Measurements from ENCODE around the gene ZNF385B. TPM values are rescaled to one million over a fixed set of nuclear protein-coding genes. Genes with fewer than 3 reads are reported as not detected.

The ZNF385B gene
- total and polyA plus RNA-seq, 4 donors = 3.0 to 7.2 (median 3.9) TPM

- TF ChIP-seq RXRA (IDR thresholded peaks at IDR 0.05) = no peak
Observed at GRCh38 chr2:179849719-179850118, 11.7 kb downstream of the ZNF385B start (continued).

- no peak for DNase-seq (ENCODE audit: low spot score)
- no peak for TF ChIP-seq SP1 (IDR thresholded peaks at IDR 0.05)
- TF ChIP-seq CTCF (IDR thresholded peaks at IDR 0.05; ENCODE audit: low read depth, low read length, missing input control) = no peak
- no peak for TF ChIP-seq REST (IDR thresholded peaks at IDR 0.05)
- TF ChIP-seq HNF4G (IDR thresholded peaks at IDR 0.05) = no peak
- TF ChIP-seq MAX (IDR thresholded peaks at IDR 0.05) = no peak
- TF ChIP-seq JUND (IDR thresholded peaks at IDR 0.05) = no peak
- no peak for TF ChIP-seq FOXA2 (IDR thresholded peaks at IDR 0.05)
- no peak for TF ChIP-seq ZBTB33 (IDR thresholded peaks at IDR 0.05)
- no peak for TF ChIP-seq YY1 (IDR thresholded peaks at IDR 0.05)
- TF ChIP-seq GABPA (IDR thresholded peaks at IDR 0.05 in 1 of 2, conservative IDR thresholded peaks at IDR 0.05 in 1 of 2) = no peak
- no peak for TF ChIP-seq RXRA (IDR thresholded peaks at IDR 0.05)
- no peak for TF ChIP-seq ATF3 (IDR thresholded peaks at IDR 0.05)
- TF ChIP-seq TAF1 (conservative IDR thresholded peaks at IDR 0.05) = no peak
- no peak for TF ChIP-seq EGR1 (IDR thresholded peaks at IDR 0.05; ENCODE audit: low read depth in 2 of 2)
- no peak for TF ChIP-seq FOXA1 (IDR thresholded peaks at IDR 0.05)
Observed at GRCh38 chr2:179843541-179843940, 17.9 kb downstream of the ZNF385B start.

More at GRCh38 chr2:179843541-179843940, 17.9 kb downstream of the ZNF385B start:
- H3K36me3 ChIP-seq (ENCODE audit: control insufficient read depth in 4 of 4, insufficient read depth in 3 of 4, low read depth in 1 of 4, low read length in 3 of 4) = no peaks in the 10 kb centered on the region
- H3K27ac ChIP-seq (ENCODE audit: low read depth in 1 of 2, low read length in 2 of 2) = no peak overlapping the region
- H3K9ac ChIP-seq (ENCODE audit: low read depth in 1 of 2, low read length in 2 of 2) = no peak overlapping the region
- no peaks in the 10 kb centered on the region for H3K9me3 ChIP-seq (ENCODE audit: control insufficient read depth in 4 of 4, low read length in 3 of 4)
- H3K4me3 ChIP-seq (ENCODE audit: low read depth in 1 of 3, low read length in 3 of 3) = no peak overlapping the region
- H3K4me1 ChIP-seq (ENCODE audit: control insufficient read depth in 4 of 4, insufficient read depth in 4 of 4, low read length in 3 of 4) = peaks cover 0 to 3% (median 2%) of the 10 kb centered on the region in 4 donors
- no peaks in the 10 kb centered on the region for H3K27me3 ChIP-seq (ENCODE audit: control insufficient read depth in 4 of 4, insufficient read depth in 4 of 4, low read length in 3 of 4)
